Measurements from ENCODE around the gene NKD2.

The NKD2 gene

DNA sequence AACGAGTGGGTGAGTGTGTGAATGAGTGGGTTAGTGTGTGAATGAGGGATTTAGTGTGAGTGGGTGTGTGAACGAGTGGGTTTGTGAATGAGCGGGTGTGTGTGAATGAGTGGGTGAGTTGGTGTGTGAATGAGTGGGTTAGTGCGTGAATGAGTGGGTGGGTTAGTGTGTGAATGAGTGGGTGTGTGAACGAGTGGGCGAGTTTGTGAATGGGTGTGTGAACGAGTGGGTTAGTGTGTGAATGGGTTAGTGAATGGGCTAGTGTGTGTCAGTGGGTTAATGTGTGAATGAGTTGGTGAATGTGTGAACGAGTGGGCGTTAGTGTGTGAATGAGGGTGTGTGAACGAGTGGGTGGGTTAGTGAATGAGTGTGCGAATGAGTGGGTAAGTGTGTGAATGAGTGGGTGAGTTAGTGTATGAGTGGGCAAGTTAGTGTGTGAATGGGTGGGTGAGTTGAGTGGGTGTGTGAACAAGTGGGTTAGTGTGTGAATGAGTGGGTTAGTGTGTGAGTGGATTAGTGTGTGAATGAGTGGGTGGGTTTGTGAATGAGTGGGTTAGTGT, 39.6 kb downstream of the NKD2 start:
- no peak overlapping the region for H3K4me3 ChIP-seq (ENCODE audit: low read depth, low read length, poor library complexity, severe bottlenecking)
- H2AFZ ChIP-seq (ENCODE audit: low read length) = no peak overlapping the region
- H3K4me2 ChIP-seq (ENCODE audit: low read length) = no peak overlapping the region
- H3K9me3 ChIP-seq (ENCODE audit: low read length) = no peaks in the 10 kb centered on the region
- H3K9me2 ChIP-seq (ENCODE audit: low read depth, low read length) = no peaks in the 10 kb centered on the region
- 0 out of 2 replicates have a peak, but pooled peaks cover 3% of the 10 kb centered on the region for H3K27me3 ChIP-seq (ENCODE audit: insufficient read depth, low read length)
- H3K9ac ChIP-seq (ENCODE audit: low read length) = no peak overlapping the region
- no peak overlapping the region for H3K27ac ChIP-seq (ENCODE audit: low read depth, low read length, poor library complexity, severe bottlenecking)
- H4K20me1 ChIP-seq (ENCODE audit: insufficient read depth, low read length) = no peaks in the 10 kb centered on the region
- TF ChIP-seq EZH2 (IDR thresholded peaks at IDR 0.05; ENCODE audit: borderline replicate concordance, low read length) = no peak
- TF ChIP-seq, protein P1, sequence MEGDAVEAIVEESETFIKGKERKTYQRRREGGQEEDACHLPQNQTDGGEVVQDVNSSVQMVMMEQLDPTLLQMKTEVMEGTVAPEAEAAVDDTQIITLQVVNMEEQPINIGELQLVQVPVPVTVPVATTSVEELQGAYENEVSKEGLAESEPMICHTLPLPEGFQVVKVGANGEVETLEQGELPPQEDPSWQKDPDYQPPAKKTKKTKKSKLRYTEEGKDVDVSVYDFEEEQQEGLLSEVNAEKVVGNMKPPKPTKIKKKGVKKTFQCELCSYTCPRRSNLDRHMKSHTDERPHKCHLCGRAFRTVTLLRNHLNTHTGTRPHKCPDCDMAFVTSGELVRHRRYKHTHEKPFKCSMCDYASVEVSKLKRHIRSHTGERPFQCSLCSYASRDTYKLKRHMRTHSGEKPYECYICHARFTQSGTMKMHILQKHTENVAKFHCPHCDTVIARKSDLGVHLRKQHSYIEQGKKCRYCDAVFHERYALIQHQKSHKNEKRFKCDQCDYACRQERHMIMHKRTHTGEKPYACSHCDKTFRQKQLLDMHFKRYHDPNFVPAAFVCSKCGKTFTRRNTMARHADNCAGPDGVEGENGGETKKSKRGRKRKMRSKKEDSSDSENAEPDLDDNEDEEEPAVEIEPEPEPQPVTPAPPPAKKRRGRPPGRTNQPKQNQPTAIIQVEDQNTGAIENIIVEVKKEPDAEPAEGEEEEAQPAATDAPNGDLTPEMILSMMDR (IDR thresholded peaks at IDR 0.05; ENCODE audit: low read length) = no peak
- H3K79me2 ChIP-seq (ENCODE audit: insufficient read depth, low read length) = no peaks in the 10 kb centered on the region
- no peaks in the 10 kb centered on the region for H3F3A ChIP-seq (ENCODE audit: insufficient read depth, low read length)
- H3K36me3 ChIP-seq (ENCODE audit: insufficient read depth, low read length) = no peaks in the 10 kb centered on the region
- no peaks in the 10 kb centered on the region for H3K4me1 ChIP-seq (ENCODE audit: insufficient read depth, low read length, severe bottlenecking)

DNA sequence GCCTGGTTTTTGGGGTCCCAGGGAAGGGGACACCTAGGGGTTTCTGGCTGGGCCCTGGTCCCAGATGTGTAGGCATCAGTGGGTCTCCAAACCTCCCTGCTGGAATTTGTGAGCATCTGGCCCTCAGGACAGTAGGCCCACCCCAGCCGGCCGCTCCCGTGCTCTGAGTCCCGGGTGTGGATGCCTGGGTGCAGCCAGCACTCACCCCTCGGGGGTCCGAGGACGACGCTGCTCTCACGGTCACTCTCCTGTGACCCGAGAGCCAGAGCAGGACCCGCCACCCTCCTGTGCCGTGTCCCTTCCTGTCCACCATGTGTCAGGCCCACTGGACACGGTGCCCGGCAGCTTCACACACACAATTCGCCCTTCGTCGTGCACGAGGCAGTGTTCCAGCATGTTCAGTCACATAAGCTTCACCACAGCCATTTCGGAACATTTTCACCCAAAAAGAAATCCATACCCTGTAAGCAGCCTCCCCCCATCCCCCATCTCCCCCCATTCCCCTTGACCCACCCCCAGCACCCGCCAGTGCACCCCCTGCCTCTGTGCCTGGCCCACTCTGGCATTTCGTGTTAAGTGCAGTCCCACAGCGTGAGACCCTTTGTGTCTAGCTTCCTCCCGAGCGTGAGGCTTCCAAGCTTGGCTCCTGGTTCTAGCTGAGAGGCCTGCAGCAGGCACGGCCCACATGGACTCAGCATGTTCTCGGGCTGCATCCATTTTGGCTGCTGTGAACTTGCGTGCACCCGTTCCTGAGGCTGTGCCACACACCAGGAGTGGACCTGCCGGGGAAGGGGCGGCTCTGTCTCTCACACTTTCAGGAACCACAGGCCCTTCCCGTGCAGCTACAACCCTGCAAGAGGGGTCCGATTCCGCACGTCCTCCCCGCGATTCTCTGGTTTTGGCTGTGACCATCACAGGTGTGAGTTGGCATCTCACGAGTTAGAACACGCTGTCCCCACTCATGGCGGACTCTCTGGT, 40.5 kb downstream of the NKD2 start:
- no peaks in the 10 kb centered on the region for H3K4me1 ChIP-seq (ENCODE audit: insufficient read depth, low read length, severe bottlenecking)
- TF ChIP-seq, protein P1 (IDR thresholded peaks at IDR 0.05; ENCODE audit: low read length) = no peak
- TF ChIP-seq EZH2 (IDR thresholded peaks at IDR 0.05; ENCODE audit: borderline replicate concordance, low read length) = no peak
- no peaks in the 10 kb centered on the region for H3K9me3 ChIP-seq (ENCODE audit: low read length)
- no peak overlapping the region for H3K27ac ChIP-seq (ENCODE audit: low read depth, low read length, poor library complexity, severe bottlenecking)
- no peaks in the 10 kb centered on the region for H3F3A ChIP-seq (ENCODE audit: insufficient read depth, low read length)
- no peaks in the 10 kb centered on the region for H3K36me3 ChIP-seq (ENCODE audit: insufficient read depth, low read length)
- no peak overlapping the region for H3K9ac ChIP-seq (ENCODE audit: low read length)
- H4K20me1 ChIP-seq (ENCODE audit: insufficient read depth, low read length) = no peaks in the 10 kb centered on the region
- no peak overlapping the region for H3K4me2 ChIP-seq (ENCODE audit: low read length)
- H2AFZ ChIP-seq (ENCODE audit: low read length) = no peak overlapping the region
- H3K27me3 ChIP-seq (ENCODE audit: insufficient read depth, low read length) = 0 out of 2 replicates have a peak, but pooled peaks cover 7% of the 10 kb centered on the region
- H3K9me2 ChIP-seq (ENCODE audit: low read depth, low read length) = no peaks in the 10 kb centered on the region
- H3K4me3 ChIP-seq (ENCODE audit: low read depth, low read length, poor library complexity, severe bottlenecking) = no peak overlapping the region
- H3K79me2 ChIP-seq (ENCODE audit: insufficient read depth, low read length) = no peaks in the 10 kb centered on the region

DNA sequence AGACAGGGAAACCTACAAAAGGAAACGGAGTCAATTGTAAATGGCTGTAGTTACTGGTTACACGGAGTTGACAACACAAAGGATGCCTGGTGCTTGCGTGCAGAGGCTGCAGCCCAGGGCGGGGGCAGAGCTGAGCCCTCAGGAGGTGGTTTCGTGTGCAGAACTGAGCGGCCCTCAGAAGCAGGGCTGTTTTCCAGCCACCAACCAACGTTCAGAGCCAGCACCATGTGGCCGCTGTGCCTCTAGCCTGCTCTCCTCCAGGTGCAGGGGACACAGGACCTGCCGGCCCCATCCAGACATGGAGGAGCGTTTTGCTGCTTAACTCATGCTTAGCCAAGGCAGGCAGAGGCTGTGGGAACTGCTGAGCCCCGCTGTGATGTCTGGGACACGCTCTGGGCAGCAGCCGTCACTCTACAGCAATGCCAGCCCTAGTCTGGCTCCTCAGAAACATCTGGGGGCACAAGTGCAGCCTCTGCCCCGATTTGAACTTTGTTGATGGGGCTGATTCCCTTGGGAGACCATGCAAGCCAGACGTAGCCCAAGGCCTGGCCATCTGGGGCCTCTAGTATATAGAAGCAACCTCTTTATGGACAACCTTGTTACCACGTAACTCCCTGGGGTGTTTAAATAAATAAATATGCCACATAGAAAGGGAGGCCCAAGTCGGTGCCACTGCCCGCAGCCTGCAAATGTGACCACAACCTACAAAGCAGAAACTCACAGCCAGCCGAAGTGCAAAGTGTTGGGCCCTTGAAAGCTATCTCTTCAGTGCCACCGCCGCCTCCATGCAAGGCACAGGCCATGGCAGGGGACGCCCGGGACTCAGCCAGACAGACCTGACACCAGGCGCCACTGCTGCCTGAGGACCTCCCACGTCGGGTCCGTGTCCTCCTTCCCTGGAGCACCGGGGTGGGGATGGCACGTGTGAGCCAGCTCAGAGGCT, 42.1 kb downstream of the NKD2 start:
- Histone ChIP-seq H3F3A (ENCODE audit: insufficient read depth, low read length) (no peaks in the 10 kb centered on the region), H3K9ac (ENCODE audit: low read length) (no peak overlapping the region), H3K4me2 (ENCODE audit: low read length) (no peak overlapping the region), H3K36me3 (ENCODE audit: insufficient read depth, low read length) (no peaks in the 10 kb centered on the region), H3K79me2 (ENCODE audit: insufficient read depth, low read length) (no peaks in the 10 kb centered on the region), H4K20me1 (ENCODE audit: insufficient read depth, low read length) (no peaks in the 10 kb centered on the region), H3K4me3 (ENCODE audit: low read depth, low read length, poor library complexity, severe bottlenecking) (no peak overlapping the region), H2AFZ (ENCODE audit: low read length) (no peak overlapping the region), H3K27ac (ENCODE audit: low read depth, low read length, poor library complexity, severe bottlenecking) (no peak overlapping the region), H3K4me1 (ENCODE audit: insufficient read depth, low read length, severe bottlenecking) (no peaks in the 10 kb centered on the region), H3K9me2 (ENCODE audit: low read depth, low read length) (no peaks in the 10 kb centered on the region), H3K27me3 (ENCODE audit: insufficient read depth, low read length) (peaks cover 7% of the 10 kb centered on the region; the same call in 1 of the 2 replicates), H3K9me3 (ENCODE audit: low read length) (no peaks in the 10 kb centered on the region)
- TF ChIP-seq EZH2 (IDR thresholded peaks at IDR 0.05; ENCODE audit: borderline replicate concordance, low read length) = no peak
- TF ChIP-seq, protein P1 (IDR thresholded peaks at IDR 0.05; ENCODE audit: low read length) = no peak

Measured in OCI-LY1 (cell line).